Common myeloid progenitor, CD34-positive (primary cell): ENCODE measurements around the gene C1orf185.
A peak's percentile ranks its signal among the peaks of the same experiment; 100 is the strongest.
"Not testable (repeated sequence)": the region's sequence is repeated elsewhere in the genome, so short reads cannot be mapped to it uniquely, and the experiment has no call there.

Source experiments
- CTCF ChIA-PET: fragments of 350-600 bp; sonication (Branson Sonifier 250); formaldehyde crosslinking; loops from one replicate; lab custom pipeline; 2021; ENCODE audit warnings: antibody characterized with exemption; lab: Charles Lee
- POLR2A ChIA-PET: fragments of 350-600 bp; sonication (Branson Sonifier 250); formaldehyde crosslinking; loops from one replicate; lab custom pipeline; 2021; ENCODE audit warnings: antibody characterized with exemption; lab: Charles Lee
- DNase-seq, 3 donors: peaks; one replicate each; pipeline versions ENCODE4 v3.0.0 to v3.0.0-alpha.2; 2013
- H3K27ac ChIP-seq, 2 experiments: 1 replicate in 1 of 2; 2 replicates in 1 of 2; pipeline ENCODE4 v1.7.0; 2013; ENCODE audit warnings: inconsistent platforms in 2 of 2, low read length in 2 of 2, mild to moderate bottlenecking in 2 of 2, low read depth in 1 of 2, moderate library complexity in 1 of 2; ENCODE audit not compliant: severe bottlenecking in 2 of 2, insufficient read depth in 1 of 2, poor library complexity in 1 of 2
- H3K27me3 ChIP-seq, 5 experiments: replicated peaks in 2 of 5; 1 replicate in 3 of 5; 2 replicates in 2 of 5; pipeline versions ENCODE4 v1.6.1 to v1.7.0; 2013; ENCODE audit warnings: low read length in 4 of 5, mild to moderate bottlenecking in 2 of 5, moderate library complexity in 2 of 5, inconsistent platforms in 1 of 5; ENCODE audit not compliant: insufficient read depth in 5 of 5, control insufficient read depth in 4 of 5
- H3K36me3 ChIP-seq, 4 experiments: 1 replicate in 2 of 4; 2 replicates in 2 of 4; pipeline versions ENCODE4 v1.6.1 to v1.7.0; 2013; ENCODE audit warnings: low read length in 3 of 4, control low read depth in 1 of 4, mild to moderate bottlenecking in 1 of 4; ENCODE audit not compliant: control insufficient read depth in 4 of 4, insufficient read depth in 4 of 4
- H3K4me1 ChIP-seq, 4 experiments: 1 replicate in 3 of 4; 2 replicates in 1 of 4; pipeline versions ENCODE4 v1.6.1 to v1.7.1; 2013; ENCODE audit warnings: low read length in 3 of 4, mild to moderate bottlenecking in 3 of 4, control low read depth in 1 of 4, inconsistent platforms in 1 of 4, moderate library complexity in 1 of 4; ENCODE audit not compliant: control insufficient read depth in 4 of 4, insufficient read depth in 4 of 4; ENCODE audit errors: control extremely low read depth in 1 of 4
- H3K4me3 ChIP-seq, 7 experiments: 1 replicate in 4 of 7; 2 replicates in 3 of 7; pipeline versions ENCODE4 v1.5.1 to v1.7.0; 2013; ENCODE audit warnings: mild to moderate bottlenecking in 7 of 7, low read length in 6 of 7, moderate library complexity in 6 of 7, inconsistent platforms in 2 of 7, low read depth in 2 of 7, control low read depth in 1 of 7; ENCODE audit not compliant: insufficient read depth in 4 of 7, control insufficient read depth in 1 of 7; ENCODE audit errors: extremely low read depth in 1 of 7
- H3K9me3 ChIP-seq, 5 experiments: 1 replicate in 4 of 5; 2 replicates in 1 of 5; pipeline versions ENCODE4 v1.6.1 to v1.7.1; 2013; ENCODE audit warnings: low read length in 4 of 5, mild to moderate bottlenecking in 2 of 5, inconsistent platforms in 1 of 5, low read depth in 1 of 5, moderate library complexity in 1 of 5; ENCODE audit not compliant: control insufficient read depth in 4 of 5, insufficient read depth in 2 of 5; ENCODE audit errors: control extremely low read depth in 1 of 5
- WGBS: methylation state at CpG from one replicate; pipeline ENCODE4 v1.1.5; 2013; ENCODE audit not compliant: insufficient coverage; 5-methylcytosine and 5-hydroxymethylcytosine counted together

The C1orf185 gene

GRCh38 chr1:51175278-51175677 is 73.2 kb downstream of the C1orf185 start:
- Histone ChIP-seq H3K4me3 (no peak overlapping the region), H3K36me3 (no peaks in the 10 kb centered on the region), H3K27me3 (no peaks in the 10 kb centered on the region), H3K4me1 (peaks cover 0 to 6% (median 1%) of the 10 kb centered on the region in 4 experiments), H3K9me3 (no peaks in the 10 kb centered on the region), H3K27ac (no peak overlapping the region)
- no CpG with 5 or more reads among the region's 2 CpGs for WGBS
- ChIA-PET CTCF (interaction anchor here (1.0 to 2.2 kb wide), 3 partner anchors 9 to 23 kb away, joined by 3 to 11 read pairs (median 4); no protein-coding TSS in a partner anchor), POLR2A (no interaction called here)
- peak in 1 of 3 donors; percentile 6 for DNase-seq

GRCh38 chr1:51177988-51178387 is 76.0 kb downstream of the C1orf185 start:
- 100% methylated on average over 6 of the region's 6 CpGs for WGBS
- H3K36me3 ChIP-seq, POLR2A ChIA-PET, DNase-seq, H3K4me3 ChIP-seq, H3K27ac ChIP-seq, H3K4me1 ChIP-seq, H3K9me3 ChIP-seq, H3K27me3 ChIP-seq: not testable (repeated sequence)
- CTCF ChIA-PET = interaction anchor here (0.6 to 1.3 kb wide), 3 partner anchors 11 to 203 kb away, joined by 3 to 4 read pairs (median 3); no protein-coding TSS in a partner anchor

- Histone ChIP-seq H3K27me3 (no peaks in the 10 kb centered on the region), H3K4me3 (no peak overlapping the region), H3K36me3 (no peaks in the 10 kb centered on the region), H3K27ac (no peak overlapping the region), H3K9me3 (no peaks in the 10 kb centered on the region), H3K4me1 (peaks cover 0 to 9% (median 2%) of the 10 kb centered on the region in 4 experiments)
- no peak for DNase-seq
- ChIA-PET POLR2A (no interaction called here), CTCF (interaction anchor here (1.0 to 5.4 kb wide), 9 partner anchors 9 to 416 kb away, joined by 3 to 43 read pairs (median 4); no protein-coding TSS in a partner anchor)
Observed at GRCh38 chr1:51188230-51188629, 86.2 kb downstream of the C1orf185 start.

GRCh38 chr1:51189421-51190073 is 87.5 kb downstream of the C1orf185 start:
- ChIA-PET POLR2A (no interaction called here), CTCF (interaction anchor here (0.7 to 5.4 kb wide), 21 partner anchors 10 to 615 kb away, joined by 3 to 43 read pairs (median 4); no protein-coding TSS in a partner anchor)
- H3K4me1 ChIP-seq = peaks cover 0 to 9% (median 2%) of the 10 kb centered on the region in 4 experiments
- H3K27ac ChIP-seq = no peak overlapping the region
- H3K27me3 ChIP-seq = no peaks in the 10 kb centered on the region
- no peaks in the 10 kb centered on the region for H3K9me3 ChIP-seq
- WGBS = 91% methylated on average over 1 of the region's 2 CpGs
- H3K4me3 ChIP-seq = no peak overlapping the region
- DNase-seq = peak; percentile 72 to 83 (median 77)
- no peaks in the 10 kb centered on the region for H3K36me3 ChIP-seq

GRCh38 chr1:51190961-51191360 is 88.9 kb downstream of the C1orf185 start:
- H3K27ac ChIP-seq = no peak overlapping the region
- POLR2A ChIA-PET = interaction anchor here (0.7 kb wide), 1 partner anchor 438 kb away, joined by 3 read pairs; no protein-coding TSS in a partner anchor
- no peaks in the 10 kb centered on the region for H3K36me3 ChIP-seq
- H3K9me3 ChIP-seq = no peaks in the 10 kb centered on the region
- WGBS = no CpG with 5 or more reads among the region's 1 CpG
- H3K4me1 ChIP-seq = peaks cover 0 to 9% (median 2%) of the 10 kb centered on the region in 4 experiments
- H3K27me3 ChIP-seq = no peaks in the 10 kb centered on the region
- CTCF ChIA-PET = interaction anchor here (0.6 to 5.4 kb wide), 13 partner anchors 9 to 416 kb away, joined by 3 to 43 read pairs (median 4); partner anchors contain the start of gene TTC39A
- no peak overlapping the region for H3K4me3 ChIP-seq
- DNase-seq = peak in 2 of 3 donors; percentile 17 to 26

GRCh38 chr1:51192213-51192843 is 90.3 kb downstream of the C1orf185 start:
- DNase-seq = peak; percentile 64 to 83 (median 78)
- POLR2A ChIA-PET = no interaction called here
- Histone ChIP-seq H3K27me3 (no peaks in the 10 kb centered on the region), H3K4me3 (no peak overlapping the region), H3K36me3 (no peaks in the 10 kb centered on the region), H3K27ac (no peak overlapping the region), H3K9me3 (no peaks in the 10 kb centered on the region), H3K4me1 (peaks cover 0 to 9% (median 2%) of the 10 kb centered on the region in 4 experiments)
- CTCF ChIA-PET = interaction anchor here (0.7 to 5.4 kb wide), 13 partner anchors 9 to 443 kb away, joined by 3 to 43 read pairs (median 3); partner anchors contain the start of genes RNF11 and TTC39A
- 83% methylated on average over 2 of the region's 3 CpGs for WGBS

- ChIA-PET CTCF (interaction anchor here (0.9 to 1.7 kb wide), 6 partner anchors 8 to 442 kb away, joined by 3 to 5 read pairs (median 4); no protein-coding TSS in a partner anchor), POLR2A (no interaction called here)
- no peaks in the 10 kb centered on the region for H3K27me3 ChIP-seq
- no peaks in the 10 kb centered on the region for H3K36me3 ChIP-seq
- H3K4me1 ChIP-seq = peaks cover 0 to 9% (median 2%) of the 10 kb centered on the region in 4 experiments
- H3K27ac ChIP-seq = no peak overlapping the region
- H3K4me3 ChIP-seq = no peak overlapping the region
- H3K9me3 ChIP-seq = no peaks in the 10 kb centered on the region
- DNase-seq = no peak
Observed at GRCh38 chr1:51193564-51193963, 91.5 kb downstream of the C1orf185 start.
